Measurements from ENCODE around the gene TNS1.
"Not testable (repeated sequence)": the region's sequence is repeated elsewhere in the genome, so short reads cannot be mapped to it uniquely, and the experiment has no call there.

TNS1 gene

DNA sequence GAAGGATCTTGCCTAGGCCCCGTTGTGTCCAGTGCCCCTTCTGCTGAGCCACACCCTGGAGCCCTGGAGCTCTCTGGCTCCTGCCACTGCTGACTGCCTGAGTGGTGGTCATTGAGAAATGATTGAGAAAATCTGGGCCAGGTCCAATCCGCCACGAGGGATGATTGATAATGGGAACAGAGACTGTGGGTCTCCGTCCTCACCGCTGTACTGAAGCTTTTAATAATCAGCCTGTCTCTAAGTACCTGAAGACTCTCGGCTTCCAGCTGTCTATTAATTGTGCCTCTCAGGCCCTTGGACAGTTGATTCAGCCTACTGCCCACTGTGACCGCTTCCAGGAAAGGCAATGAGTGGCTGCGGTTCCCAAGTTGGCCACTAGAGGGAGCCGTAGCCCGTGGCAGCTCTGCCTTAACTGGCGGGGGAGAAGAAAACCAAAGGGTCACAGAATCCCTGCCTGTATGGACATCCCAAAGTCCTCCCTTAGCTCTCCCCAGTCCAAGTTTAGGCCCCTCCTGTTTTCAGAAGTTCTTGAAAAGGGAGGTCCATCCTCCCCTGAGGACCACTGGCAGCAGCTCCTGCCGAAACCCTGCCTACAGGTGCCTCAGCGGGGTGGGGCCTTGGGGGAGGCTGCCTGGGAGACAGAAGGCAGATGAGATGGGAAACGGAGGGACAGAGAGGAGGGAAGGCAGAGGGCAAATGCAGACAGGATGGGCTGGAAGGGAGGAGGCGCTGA, 213.6 kb downstream of the TNS1 start:
- no peak for DNase-seq

DNA sequence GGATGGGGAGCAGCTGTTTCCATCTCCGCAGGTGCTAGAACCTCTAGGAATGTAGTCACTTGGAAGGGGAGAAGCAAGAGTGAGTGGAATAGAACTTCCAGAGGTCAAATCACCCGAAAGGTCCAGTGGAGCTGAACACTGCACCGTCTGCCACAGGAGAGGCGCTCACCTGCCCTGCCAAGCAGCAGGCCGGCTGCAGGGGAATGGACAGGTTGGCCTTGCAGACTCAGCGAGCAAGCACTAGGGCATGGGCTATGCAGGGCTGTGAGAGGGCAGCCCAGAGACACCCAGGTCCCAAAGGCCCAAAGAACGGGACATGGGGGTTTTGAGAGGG, 214.2 kb downstream of the TNS1 start:
- DNase-seq, result no peak

- no peak for DNase-seq
These were observed 215.5 kb downstream of the TNS1 start for GRCh38 chr2:217787160-217787877.

DNA sequence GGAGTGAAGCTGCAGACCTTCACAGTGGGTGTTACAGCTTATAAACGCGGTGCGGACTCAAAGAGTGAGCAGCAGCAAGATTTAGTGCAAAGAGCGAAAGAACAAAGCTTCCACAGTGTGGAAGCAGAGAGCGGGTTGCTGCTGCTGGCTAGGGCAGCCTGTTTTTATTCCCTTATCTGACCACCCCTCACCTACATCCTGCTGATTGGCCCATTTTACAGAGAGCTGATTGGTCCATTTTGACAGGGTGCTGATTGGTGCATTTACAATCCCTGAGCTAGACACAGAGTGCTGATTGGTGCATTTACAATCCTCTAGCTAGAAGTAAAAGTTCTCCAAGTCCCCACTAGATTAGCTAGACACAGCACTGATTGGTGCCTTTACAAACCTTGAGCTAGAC, 216.2 kb downstream of the TNS1 start:
- DNase-seq, result not testable (repeated sequence)

DNA sequence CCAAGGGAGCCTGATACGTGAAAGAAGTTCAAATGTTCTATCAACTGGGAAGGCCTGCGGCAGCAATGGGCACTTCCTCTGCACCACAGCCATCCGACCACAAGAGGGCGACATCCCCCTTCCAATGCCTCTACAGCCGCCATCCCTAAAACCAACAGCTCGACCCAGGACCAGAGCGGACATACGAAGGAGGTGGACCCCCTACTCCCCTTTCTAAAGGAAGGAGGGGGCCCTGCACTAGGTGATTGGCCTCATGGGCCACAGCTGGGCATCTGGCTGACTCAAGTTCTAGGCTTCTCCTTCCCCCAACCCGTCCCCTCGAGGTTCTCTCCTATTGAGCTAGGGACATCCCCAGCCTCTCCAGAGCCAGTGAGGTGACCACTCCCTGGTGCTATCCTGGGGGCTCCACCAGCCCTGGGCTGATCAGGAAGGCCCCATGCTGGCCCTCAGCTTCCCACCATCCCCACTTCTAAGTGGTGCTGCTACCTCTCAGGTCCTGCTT, 217.2 kb downstream of the TNS1 start:
- DNase-seq, result no peak

- DNase-seq, result no peak
These were observed 217.7 kb downstream of the TNS1 start for GRCh38 chr2:217784996-217785543.

DNA sequence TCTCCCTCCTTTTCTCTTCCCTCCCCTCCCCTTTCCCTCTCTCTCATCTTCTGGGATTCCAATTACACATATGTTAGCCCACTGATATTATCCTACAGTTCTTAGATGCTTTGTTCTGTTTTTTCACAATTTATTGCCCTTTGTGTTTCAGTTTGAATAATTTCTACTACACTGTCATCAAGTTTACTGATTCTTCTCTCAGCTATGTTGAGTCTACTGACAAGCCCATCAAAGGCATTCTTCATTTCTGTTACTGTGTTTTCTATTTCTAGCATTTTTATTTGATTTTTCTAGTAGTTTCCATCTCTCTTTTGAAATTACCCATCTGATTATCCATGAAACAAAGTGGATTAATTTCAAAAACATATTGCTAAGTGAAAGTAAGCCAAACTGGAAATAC, 219.6 kb downstream of the TNS1 start:
- no peak for DNase-seq

GRCh38 chr2:217777906-217778305, 224.9 kb downstream of the TNS1 start:
- DNase-seq, result no peak

DNA sequence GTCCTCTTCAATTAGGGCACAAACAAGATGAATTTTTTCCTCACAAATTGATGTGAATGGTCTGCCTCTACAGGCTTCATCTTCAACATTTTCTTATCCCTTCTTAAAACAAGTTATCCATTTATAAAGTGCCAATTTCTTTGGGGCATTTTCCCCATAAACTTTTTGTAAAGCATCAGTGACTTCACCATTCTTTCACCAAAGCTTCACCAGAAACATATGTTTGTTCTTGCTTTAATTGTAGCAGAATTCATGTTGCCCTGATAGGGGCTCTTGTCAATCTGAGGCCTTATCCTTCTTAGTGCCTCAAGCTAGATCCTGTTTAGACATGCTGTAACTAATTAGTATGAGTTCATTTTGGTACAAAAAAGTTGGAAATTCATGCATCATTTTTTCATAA, 226.2 kb downstream of the TNS1 start:
- no peak for DNase-seq

GRCh38 chr2:217775920-217776503, 226.8 kb downstream of the TNS1 start:
- no peak for DNase-seq

DNA sequence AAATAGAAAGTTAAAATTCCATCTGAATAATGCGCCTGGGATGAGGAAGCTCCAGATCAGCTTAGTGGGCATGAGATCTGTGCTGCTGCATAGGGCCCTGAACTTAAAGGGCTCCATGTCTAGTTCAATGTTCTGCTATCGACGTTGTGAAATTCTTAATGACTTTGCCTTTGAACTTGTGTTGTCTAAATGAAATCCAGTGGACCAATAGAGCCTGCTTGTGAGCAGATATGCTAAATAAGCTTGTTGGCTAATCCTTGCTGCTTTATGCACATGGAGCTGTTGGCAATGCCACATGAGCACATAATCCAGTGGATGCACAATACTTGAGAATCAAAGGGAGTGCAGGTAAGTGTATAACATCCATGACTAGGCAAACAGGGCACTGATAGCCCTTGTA, 228.6 kb downstream of the TNS1 start:
- no peak for DNase-seq

- DNase-seq, result no peak
These were observed 229.3 kb downstream of the TNS1 start for GRCh38 chr2:217773539-217773938.

- DNase-seq, result no peak
These were observed 236.4 kb downstream of the TNS1 start for GRCh38 chr2:217766356-217766755.

- no peak for DNase-seq
These were observed 241.0 kb downstream of the TNS1 start for GRCh38 chr2:217761645-217762277.

DNA sequence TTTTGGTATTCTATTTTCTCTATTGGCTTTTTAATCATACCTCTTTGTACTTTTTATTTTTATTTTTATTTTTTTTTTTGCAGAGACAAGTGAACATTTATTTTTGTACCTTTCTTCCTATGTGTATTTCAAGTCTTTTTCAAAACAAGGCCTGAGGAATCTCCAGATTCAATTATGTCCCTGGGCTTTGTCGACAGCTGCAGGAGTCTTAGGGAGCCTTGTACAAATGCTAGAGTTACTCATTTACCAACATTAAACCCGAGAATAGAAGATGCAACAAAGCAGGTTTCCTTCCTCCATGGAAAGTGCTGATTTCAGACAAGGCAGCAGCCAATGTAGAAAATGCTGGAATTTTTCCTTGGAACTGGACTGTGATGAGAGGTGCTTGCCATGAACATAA, 242.8 kb downstream of the TNS1 start:
- no peak for DNase-seq

DNA sequence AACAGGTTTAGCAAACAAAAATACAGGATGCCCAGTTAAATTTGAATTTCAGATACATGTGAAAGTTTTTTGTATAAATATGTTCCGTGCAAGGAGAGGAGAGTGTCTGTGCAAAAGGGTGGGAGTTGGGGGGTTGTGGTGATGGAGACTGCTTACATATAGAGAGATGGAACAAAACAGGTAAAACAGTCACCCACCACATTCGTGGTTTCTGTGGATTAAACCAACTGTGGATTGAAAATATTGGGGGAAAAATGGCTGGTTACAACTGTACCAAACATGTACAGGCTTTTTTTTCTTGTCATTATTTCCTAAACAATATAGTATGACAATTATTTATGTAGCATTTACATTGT, 245.7 kb downstream of the TNS1 start:
- DNase-seq, result no peak

DNA sequence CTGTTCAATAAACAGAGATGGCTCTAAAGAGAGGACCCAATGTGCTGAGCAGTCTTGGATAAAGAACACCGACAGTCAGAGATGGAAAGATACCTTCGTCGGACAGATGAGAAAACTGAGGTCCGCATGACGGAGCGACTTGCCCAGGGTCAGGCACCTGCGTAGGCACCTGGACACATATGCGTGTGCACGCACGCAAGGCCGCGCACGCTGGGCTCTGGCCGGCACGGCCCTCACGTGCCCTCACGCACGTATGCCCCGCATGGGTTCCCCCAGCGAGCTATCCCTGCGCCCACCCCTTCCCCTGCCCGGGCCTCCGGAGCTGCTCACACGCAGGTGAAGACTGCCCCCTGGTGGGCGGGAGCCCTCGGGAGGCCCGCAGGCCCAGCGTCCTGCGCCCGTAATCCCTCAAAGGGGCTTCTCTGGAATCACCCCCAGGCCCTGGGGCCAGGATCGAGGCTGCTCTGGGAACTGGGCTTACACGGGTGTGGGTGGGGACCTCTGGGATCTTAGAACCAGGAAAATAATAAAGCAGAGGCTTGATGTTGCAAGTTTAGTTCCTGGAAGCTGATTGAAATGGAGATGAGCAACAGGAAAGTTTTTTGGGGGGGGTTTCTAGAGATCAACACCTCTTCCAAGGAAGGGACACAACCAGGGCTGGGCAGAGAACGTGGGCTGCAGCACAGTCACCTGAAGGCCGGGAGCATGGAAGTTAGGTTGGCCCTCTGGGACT, 246.3 kb downstream of the TNS1 start:
- no peak for DNase-seq

GRCh38 chr2:217755027-217755745, 247.6 kb downstream of the TNS1 start:
- no peak for DNase-seq

DNA sequence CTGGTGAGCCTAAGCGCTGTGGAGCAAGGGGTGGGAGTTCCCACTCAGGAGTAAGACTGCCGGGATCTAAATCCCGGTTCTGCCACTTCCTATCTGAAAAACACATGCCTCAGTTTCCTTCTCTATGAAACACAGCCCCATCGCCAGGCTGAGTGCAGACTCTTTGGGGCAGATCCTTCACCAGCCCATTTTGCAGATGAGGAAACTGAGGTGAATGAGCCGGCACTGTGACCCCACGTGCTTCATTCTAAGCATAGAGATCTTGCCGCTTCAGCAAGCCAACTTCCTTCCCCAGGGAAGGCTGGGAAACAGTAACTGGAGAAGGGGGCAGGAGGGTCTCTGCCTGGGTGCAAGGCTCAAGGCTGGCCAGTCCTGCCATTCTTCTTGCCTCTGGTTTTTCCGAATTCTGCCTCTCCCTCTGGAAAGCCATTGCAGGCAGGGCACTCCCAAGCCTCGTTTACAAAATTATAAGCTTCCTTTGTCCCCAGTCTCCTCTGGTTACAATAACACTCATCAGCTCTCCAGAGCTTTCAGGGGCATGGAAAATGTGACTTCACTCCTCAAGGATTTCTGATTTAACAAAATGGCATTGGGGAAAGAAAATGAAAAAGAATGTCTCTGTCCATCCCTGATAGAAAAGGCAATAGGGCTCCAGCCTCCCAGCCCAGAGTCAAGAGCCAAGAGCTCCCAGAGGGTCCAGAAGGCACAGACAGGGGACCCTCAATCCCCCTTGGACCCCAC, 249.2 kb downstream of the TNS1 start:
- DNase-seq, result no peak

GRCh38 chr2:217752714-217753459, 249.9 kb downstream of the TNS1 start:
- DNase-seq, result no peak

DNA sequence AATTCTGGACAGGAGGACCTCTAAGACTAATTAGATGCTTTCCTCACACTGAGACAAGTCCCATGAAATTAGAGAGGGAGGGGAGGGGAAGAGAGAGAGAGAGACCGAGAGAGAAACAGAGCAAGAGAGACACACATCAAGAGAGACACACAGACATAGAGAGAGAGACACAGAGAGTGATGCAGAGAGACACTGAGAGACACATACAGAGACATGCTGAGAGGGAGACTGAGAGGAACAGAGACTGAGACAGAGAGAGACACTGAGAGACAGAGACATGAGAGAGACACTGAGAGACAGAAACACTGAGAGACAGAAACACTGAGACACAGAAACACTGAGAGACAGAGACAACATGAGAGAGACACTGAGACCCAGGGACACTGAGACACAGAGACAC, 250.8 kb downstream of the TNS1 start:
- DNase-seq, result no peak

All from NCI-H187 treated with DMSO at 0.1 percent for 48 hours (cell line).